H9 (cell line): ENCODE measurements around the gene CPA2. TPM values are rescaled to one million over a fixed set of nuclear protein-coding genes. Genes with fewer than 3 reads are reported as not detected.

Experiments
- DNase-seq: peaks from one replicate; pipeline ENCODE4 v3.0.0-alpha.2; 2017
- H2AFZ ChIP-seq: one replicate; pipeline ENCODE4 v1.6.1; 2013; ENCODE audit warnings: mild to moderate bottlenecking, low read length, control low read depth, moderate library complexity
- H2AK5ac ChIP-seq: 2 replicates; pipeline ENCODE4 v1.6.1; 2013; ENCODE audit warnings: low read length, control low read depth, mixed read lengths; ENCODE audit not compliant: insufficient read length
- H2BK120ac ChIP-seq: one replicate; pipeline ENCODE4 v1.6.1; 2013; ENCODE audit warnings: low read depth, mild to moderate bottlenecking, low read length, control low read depth, inconsistent platforms; ENCODE audit not compliant: poor library complexity, severe bottlenecking
- H2BK12ac ChIP-seq: 2 replicates; pipeline ENCODE4 v1.6.1; 2013; ENCODE audit warnings: low read length, control low read depth, mixed read lengths, low read depth; ENCODE audit not compliant: insufficient read length
- H2BK15ac ChIP-seq: 2 replicates; pipeline ENCODE4 v1.6.1; 2013; ENCODE audit warnings: low read depth, low read length, control low read depth
- H2BK20ac ChIP-seq: one replicate; pipeline ENCODE4 v1.6.1; 2013; ENCODE audit warnings: low read depth, mild to moderate bottlenecking, low read length, control low read depth, inconsistent platforms; ENCODE audit not compliant: poor library complexity, severe bottlenecking
- H2BK5ac ChIP-seq: 2 replicates; pipeline ENCODE4 v1.6.1; 2013; ENCODE audit warnings: low read length, control low read depth, mixed read lengths; ENCODE audit not compliant: insufficient read length
- H3K14ac ChIP-seq: 2 replicates; pipeline ENCODE4 v1.6.1; 2013; ENCODE audit warnings: low read length, control low read depth; ENCODE audit not compliant: insufficient read depth
- H3K18ac ChIP-seq: 2 replicates; pipeline ENCODE4 v1.6.1; 2013; ENCODE audit warnings: low read depth, mild to moderate bottlenecking, mixed read lengths, low read length, control low read depth; ENCODE audit not compliant: insufficient read length
- H3K23ac ChIP-seq: 2 replicates; pipeline ENCODE4 v1.6.1; 2013; ENCODE audit warnings: low read length, control low read depth, mixed read lengths, low read depth; ENCODE audit not compliant: insufficient read length
- H3K23me2 ChIP-seq: 2 replicates; pipeline ENCODE4 v1.6.1; 2013; ENCODE audit warnings: low read depth, mild to moderate bottlenecking, mixed read lengths, low read length, control low read depth; ENCODE audit not compliant: insufficient read length, poor library complexity, severe bottlenecking
- H3K27ac ChIP-seq: 2 replicates; pipeline ENCODE4 v1.5.1; 2013; ENCODE audit warnings: low read length, control low read depth, mixed read lengths, low read depth; ENCODE audit not compliant: insufficient read length
- H3K27me3 ChIP-seq: 2 replicates; pipeline ENCODE4 v1.6.1; 2013; ENCODE audit warnings: low read length, control low read depth, inconsistent platforms; ENCODE audit not compliant: insufficient read depth
- H3K4ac ChIP-seq: 2 replicates; pipeline ENCODE4 v1.6.1; 2013; ENCODE audit warnings: low read depth, mild to moderate bottlenecking, control low read depth, inconsistent platforms, low read length, moderate library complexity
- H3K4me1 ChIP-seq: 2 replicates; pipeline ENCODE4 v1.6.1; 2013; ENCODE audit warnings: low read length, control low read depth, inconsistent platforms; ENCODE audit not compliant: insufficient read depth
- H3K4me2 ChIP-seq: 2 replicates; pipeline ENCODE4 v1.6.1; 2013; ENCODE audit warnings: low read length, control low read depth, mixed read lengths; ENCODE audit not compliant: insufficient read length, insufficient read depth
- H3K56ac ChIP-seq: 2 replicates; pipeline ENCODE4 v1.6.1; 2013; ENCODE audit warnings: low read depth, mild to moderate bottlenecking, mixed read lengths, low read length, control low read depth; ENCODE audit not compliant: insufficient read length
- H3K79me1 ChIP-seq: 2 replicates; pipeline ENCODE4 v1.6.1; 2013; ENCODE audit warnings: low read depth, mild to moderate bottlenecking, moderate library complexity, low read length, control low read depth, inconsistent platforms; ENCODE audit not compliant: insufficient read depth, poor library complexity, severe bottlenecking
- H3K79me2 ChIP-seq: 2 replicates; pipeline ENCODE4 v1.6.1; 2013; ENCODE audit warnings: low read length, control low read depth, inconsistent platforms; ENCODE audit not compliant: insufficient read depth
- H3K9ac ChIP-seq: 2 replicates; pipeline ENCODE4 v1.6.1; 2013; ENCODE audit warnings: low read length, control low read depth, mixed read lengths; ENCODE audit not compliant: insufficient read length; ENCODE audit errors: extremely low read depth
- H3K9me3 ChIP-seq: one replicate; pipeline ENCODE4 v1.6.1; 2013; ENCODE audit warnings: low read depth, low read length, inconsistent platforms; ENCODE audit not compliant: control insufficient read depth
- H3T11ph ChIP-seq: one replicate; pipeline ENCODE4 v1.6.1; 2013; ENCODE audit warnings: mild to moderate bottlenecking, low read length, control low read depth, inconsistent platforms
- H4K20me1 ChIP-seq: one replicate; pipeline ENCODE4 v1.6.1; 2013; ENCODE audit not compliant: control insufficient read depth, insufficient read length, insufficient read depth
- H4K5ac ChIP-seq: 2 replicates; pipeline ENCODE4 v1.6.1; 2013; ENCODE audit warnings: low read depth, mild to moderate bottlenecking, mixed read lengths, low read length, control low read depth; ENCODE audit not compliant: insufficient read length
- H4K8ac ChIP-seq: replicated peaks from 2 replicates; pipeline ENCODE4 v1.6.1; 2013; ENCODE audit warnings: low read length, control low read depth, mixed read lengths, low read depth; ENCODE audit not compliant: insufficient read length
- H4K91ac ChIP-seq: 2 replicates; pipeline ENCODE4 v1.6.1; 2013; ENCODE audit warnings: low read depth, mild to moderate bottlenecking, moderate library complexity, mixed read lengths, low read length, control low read depth; ENCODE audit not compliant: insufficient read length
- H3K27ac Mint-ChIP-seq, 3 experiments: 2 replicates in 2 of 3; 3 replicates in 1 of 3; pipeline ENCODE4 v1.8.0; 2020 to 2021; ENCODE audit warnings: mixed read lengths in 3 of 3, mild to moderate bottlenecking in 1 of 3, moderate library complexity in 1 of 3
- H3K27me3 Mint-ChIP-seq: 2 replicates; pipeline ENCODE4 v1.8.0; 2021; ENCODE audit warnings: low read depth, mild to moderate bottlenecking, moderate library complexity, mixed read lengths
- H3K36me3 Mint-ChIP-seq, 3 experiments: 2 replicates in 2 of 3; 3 replicates in 1 of 3; pipeline ENCODE4 v1.8.0; 2020 to 2021; ENCODE audit warnings: low read depth in 3 of 3, mixed read lengths in 3 of 3; ENCODE audit not compliant: insufficient read depth in 1 of 3
- H3K4me1 Mint-ChIP-seq, 2 experiments: 2 replicates each; pipeline ENCODE4 v1.8.0; 2020; ENCODE audit warnings: mixed read lengths in 2 of 2
- H3K4me3 Mint-ChIP-seq, 2 experiments: 2 replicates in 1 of 2; 3 replicates in 1 of 2; pipeline ENCODE4 v1.8.0; 2020 to 2021; ENCODE audit warnings: mild to moderate bottlenecking in 2 of 2, mixed read lengths in 2 of 2, moderate library complexity in 1 of 2
- H3K9me3 Mint-ChIP-seq, 2 experiments: 2 replicates in 1 of 2; 3 replicates in 1 of 2; pipeline ENCODE4 v1.8.0; 2020; ENCODE audit warnings: mild to moderate bottlenecking in 2 of 2, mixed read lengths in 2 of 2, moderate library complexity in 1 of 2
- CTCF ChIP-seq: fragments of 200-600 bp; sonication (generic); conservative IDR thresholded peaks from 3 replicates; pipeline ENCODE4 v1.8.0; 2021; ENCODE audit warnings: antibody characterized with exemption, mild to moderate bottlenecking
- WGBS: extraction: QIAGEN DNeasy Blood & Tissue Kit; methylation state at CpG from one replicate; pipeline ENCODE4 v1.1.7; 2013; ENCODE audit warnings: missing lambda C conversion rate, low lambda C conversion rate, mixed read lengths; ENCODE audit not compliant: insufficient read length; ENCODE audit errors: extremely low coverage; 5-methylcytosine and 5-hydroxymethylcytosine counted together
- total RNA-seq: library from RNA; stranded (reverse); gene quantifications from 2 replicates; pipeline ENCODE4 v1.2.1, GENCODE V29; 2021

Gene CPA2
- total RNA-seq, 1 experiment from 2014 or later = not detected

GRCh38 chr7:130296221-130296951 lies 29.7 kb downstream of the CPA2 start:
- Mint-ChIP-seq H3K4me3 (no peak overlapping the region), H3K9me3 (peaks cover 0 to 8% of the 10 kb centered on the region in 2 experiments; a peak in 2 of 5 replicates), H3K36me3 (no peaks in the 10 kb centered on the region; a peak in 1 of 7 replicates), H3K27ac (no peak overlapping the region), H3K4me1 (no peaks in the 10 kb centered on the region; a peak in 1 of 4 replicates), H3K27me3 (peaks cover 4% of the 10 kb centered on the region; the same call in 1 of the 2 replicates)
- H3K4ac ChIP-seq = no peak overlapping the region
- no peak overlapping the region for H2BK5ac ChIP-seq
- no peak overlapping the region for H4K8ac ChIP-seq
- no peak overlapping the region for H2AFZ ChIP-seq
- H3K23me2 ChIP-seq = no peaks in the 10 kb centered on the region
- H3K23ac ChIP-seq = no peak overlapping the region
- no peak overlapping the region for H3K14ac ChIP-seq
- H2BK20ac ChIP-seq = no peak overlapping the region
- no CpG with 5 or more reads among the region's 13 CpGs for WGBS
- no peak for DNase-seq
- H3T11ph ChIP-seq = no peak overlapping the region
- H4K5ac ChIP-seq = no peak overlapping the region
- H3K9me3 ChIP-seq = no peaks in the 10 kb centered on the region
- H3K4me2 ChIP-seq = no peak overlapping the region
- no peak overlapping the region for H2BK15ac ChIP-seq
- no peak overlapping the region for H3K9ac ChIP-seq
- no peak overlapping the region for H4K91ac ChIP-seq
- no peak overlapping the region for H2BK120ac ChIP-seq
- no peak overlapping the region for H2AK5ac ChIP-seq
- H4K20me1 ChIP-seq = no peaks in the 10 kb centered on the region
- no peaks in the 10 kb centered on the region for H3K27me3 ChIP-seq
- H3K56ac ChIP-seq = no peak overlapping the region
- no peaks in the 10 kb centered on the region for H3K79me1 ChIP-seq
- no peak overlapping the region for H2BK12ac ChIP-seq
- TF ChIP-seq CTCF = no peak
- H3K27ac ChIP-seq = no peak overlapping the region
- no peaks in the 10 kb centered on the region for H3K4me1 ChIP-seq
- no peak overlapping the region for H3K18ac ChIP-seq
- no peaks in the 10 kb centered on the region for H3K79me2 ChIP-seq
